H9 (cell line): ENCODE measurements around the gene IZUMO4. TPM values are rescaled to one million over a fixed set of nuclear protein-coding genes. Genes with fewer than 3 reads are reported as not detected.

Source experiments
- DNase-seq: peaks from one replicate; pipeline ENCODE4 v3.0.0-alpha.2; 2017
- H2AFZ ChIP-seq: one replicate; pipeline ENCODE4 v1.6.1; 2013; ENCODE audit warnings: mild to moderate bottlenecking, low read length, control low read depth, moderate library complexity
- H2AK5ac ChIP-seq: 2 replicates; pipeline ENCODE4 v1.6.1; 2013; ENCODE audit warnings: low read length, control low read depth, mixed read lengths; ENCODE audit not compliant: insufficient read length
- H2BK120ac ChIP-seq: one replicate; pipeline ENCODE4 v1.6.1; 2013; ENCODE audit warnings: low read depth, mild to moderate bottlenecking, low read length, control low read depth, inconsistent platforms; ENCODE audit not compliant: poor library complexity, severe bottlenecking
- H2BK12ac ChIP-seq: 2 replicates; pipeline ENCODE4 v1.6.1; 2013; ENCODE audit warnings: low read length, control low read depth, mixed read lengths, low read depth; ENCODE audit not compliant: insufficient read length
- H2BK15ac ChIP-seq: 2 replicates; pipeline ENCODE4 v1.6.1; 2013; ENCODE audit warnings: low read depth, low read length, control low read depth
- H2BK20ac ChIP-seq: one replicate; pipeline ENCODE4 v1.6.1; 2013; ENCODE audit warnings: low read depth, mild to moderate bottlenecking, low read length, control low read depth, inconsistent platforms; ENCODE audit not compliant: poor library complexity, severe bottlenecking
- H2BK5ac ChIP-seq: 2 replicates; pipeline ENCODE4 v1.6.1; 2013; ENCODE audit warnings: low read length, control low read depth, mixed read lengths; ENCODE audit not compliant: insufficient read length
- H3K14ac ChIP-seq: 2 replicates; pipeline ENCODE4 v1.6.1; 2013; ENCODE audit warnings: low read length, control low read depth; ENCODE audit not compliant: insufficient read depth
- H3K18ac ChIP-seq: 2 replicates; pipeline ENCODE4 v1.6.1; 2013; ENCODE audit warnings: low read depth, mild to moderate bottlenecking, mixed read lengths, low read length, control low read depth; ENCODE audit not compliant: insufficient read length
- H3K23ac ChIP-seq: 2 replicates; pipeline ENCODE4 v1.6.1; 2013; ENCODE audit warnings: low read length, control low read depth, mixed read lengths, low read depth; ENCODE audit not compliant: insufficient read length
- H3K23me2 ChIP-seq: 2 replicates; pipeline ENCODE4 v1.6.1; 2013; ENCODE audit warnings: low read depth, mild to moderate bottlenecking, mixed read lengths, low read length, control low read depth; ENCODE audit not compliant: insufficient read length, poor library complexity, severe bottlenecking
- H3K27ac ChIP-seq: 2 replicates; pipeline ENCODE4 v1.5.1; 2013; ENCODE audit warnings: low read length, control low read depth, mixed read lengths, low read depth; ENCODE audit not compliant: insufficient read length
- H3K27me3 ChIP-seq: 2 replicates; pipeline ENCODE4 v1.6.1; 2013; ENCODE audit warnings: low read length, control low read depth, inconsistent platforms; ENCODE audit not compliant: insufficient read depth
- H3K4ac ChIP-seq: 2 replicates; pipeline ENCODE4 v1.6.1; 2013; ENCODE audit warnings: low read depth, mild to moderate bottlenecking, control low read depth, inconsistent platforms, low read length, moderate library complexity
- H3K4me1 ChIP-seq: 2 replicates; pipeline ENCODE4 v1.6.1; 2013; ENCODE audit warnings: low read length, control low read depth, inconsistent platforms; ENCODE audit not compliant: insufficient read depth
- H3K4me2 ChIP-seq: 2 replicates; pipeline ENCODE4 v1.6.1; 2013; ENCODE audit warnings: low read length, control low read depth, mixed read lengths; ENCODE audit not compliant: insufficient read length, insufficient read depth
- H3K56ac ChIP-seq: 2 replicates; pipeline ENCODE4 v1.6.1; 2013; ENCODE audit warnings: low read depth, mild to moderate bottlenecking, mixed read lengths, low read length, control low read depth; ENCODE audit not compliant: insufficient read length
- H3K79me1 ChIP-seq: 2 replicates; pipeline ENCODE4 v1.6.1; 2013; ENCODE audit warnings: low read depth, mild to moderate bottlenecking, moderate library complexity, low read length, control low read depth, inconsistent platforms; ENCODE audit not compliant: insufficient read depth, poor library complexity, severe bottlenecking
- H3K79me2 ChIP-seq: 2 replicates; pipeline ENCODE4 v1.6.1; 2013; ENCODE audit warnings: low read length, control low read depth, inconsistent platforms; ENCODE audit not compliant: insufficient read depth
- H3K9ac ChIP-seq: 2 replicates; pipeline ENCODE4 v1.6.1; 2013; ENCODE audit warnings: low read length, control low read depth, mixed read lengths; ENCODE audit not compliant: insufficient read length; ENCODE audit errors: extremely low read depth
- H3K9me3 ChIP-seq: one replicate; pipeline ENCODE4 v1.6.1; 2013; ENCODE audit warnings: low read depth, low read length, inconsistent platforms; ENCODE audit not compliant: control insufficient read depth
- H3T11ph ChIP-seq: one replicate; pipeline ENCODE4 v1.6.1; 2013; ENCODE audit warnings: mild to moderate bottlenecking, low read length, control low read depth, inconsistent platforms
- H4K20me1 ChIP-seq: one replicate; pipeline ENCODE4 v1.6.1; 2013; ENCODE audit not compliant: control insufficient read depth, insufficient read length, insufficient read depth
- H4K5ac ChIP-seq: 2 replicates; pipeline ENCODE4 v1.6.1; 2013; ENCODE audit warnings: low read depth, mild to moderate bottlenecking, mixed read lengths, low read length, control low read depth; ENCODE audit not compliant: insufficient read length
- H4K8ac ChIP-seq: replicated peaks from 2 replicates; pipeline ENCODE4 v1.6.1; 2013; ENCODE audit warnings: low read length, control low read depth, mixed read lengths, low read depth; ENCODE audit not compliant: insufficient read length
- H4K91ac ChIP-seq: 2 replicates; pipeline ENCODE4 v1.6.1; 2013; ENCODE audit warnings: low read depth, mild to moderate bottlenecking, moderate library complexity, mixed read lengths, low read length, control low read depth; ENCODE audit not compliant: insufficient read length
- H3K27ac Mint-ChIP-seq, 3 experiments: 2 replicates in 2 of 3; 3 replicates in 1 of 3; pipeline ENCODE4 v1.8.0; 2020 to 2021; ENCODE audit warnings: mixed read lengths in 3 of 3, mild to moderate bottlenecking in 1 of 3, moderate library complexity in 1 of 3
- H3K27me3 Mint-ChIP-seq: 2 replicates; pipeline ENCODE4 v1.8.0; 2021; ENCODE audit warnings: low read depth, mild to moderate bottlenecking, moderate library complexity, mixed read lengths
- H3K36me3 Mint-ChIP-seq, 3 experiments: 2 replicates in 2 of 3; 3 replicates in 1 of 3; pipeline ENCODE4 v1.8.0; 2020 to 2021; ENCODE audit warnings: low read depth in 3 of 3, mixed read lengths in 3 of 3; ENCODE audit not compliant: insufficient read depth in 1 of 3
- H3K4me1 Mint-ChIP-seq, 2 experiments: 2 replicates each; pipeline ENCODE4 v1.8.0; 2020; ENCODE audit warnings: mixed read lengths in 2 of 2
- H3K4me3 Mint-ChIP-seq, 2 experiments: 2 replicates in 1 of 2; 3 replicates in 1 of 2; pipeline ENCODE4 v1.8.0; 2020 to 2021; ENCODE audit warnings: mild to moderate bottlenecking in 2 of 2, mixed read lengths in 2 of 2, moderate library complexity in 1 of 2
- H3K9me3 Mint-ChIP-seq, 2 experiments: 2 replicates in 1 of 2; 3 replicates in 1 of 2; pipeline ENCODE4 v1.8.0; 2020; ENCODE audit warnings: mild to moderate bottlenecking in 2 of 2, mixed read lengths in 2 of 2, moderate library complexity in 1 of 2
- CTCF ChIP-seq: fragments of 200-600 bp; sonication (generic); conservative IDR thresholded peaks from 3 replicates; pipeline ENCODE4 v1.8.0; 2021; ENCODE audit warnings: antibody characterized with exemption, mild to moderate bottlenecking
- WGBS: extraction: QIAGEN DNeasy Blood & Tissue Kit; methylation state at CpG from one replicate; pipeline ENCODE4 v1.1.7; 2013; ENCODE audit warnings: missing lambda C conversion rate, low lambda C conversion rate, mixed read lengths; ENCODE audit not compliant: insufficient read length; ENCODE audit errors: extremely low coverage; 5-methylcytosine and 5-hydroxymethylcytosine counted together
- total RNA-seq: library from RNA; stranded (reverse); gene quantifications from 2 replicates; pipeline ENCODE4 v1.2.1, GENCODE V29; 2021

IZUMO4 gene
- total RNA-seq, 1 experiment from 2014 or later, result 2.1 TPM

GRCh38 chr19:2114821-2115220, 18.1 kb downstream of the IZUMO4 start:
- Histone ChIP-seq H4K5ac (no peak overlapping the region), H2AK5ac (no peak overlapping the region), H2BK12ac (no peak overlapping the region), H4K20me1 (no peaks in the 10 kb centered on the region), H3K14ac (no peak overlapping the region), H3K18ac (no peak overlapping the region), H3K79me2 (no peaks in the 10 kb centered on the region), H2AFZ (no peak overlapping the region), H2BK5ac (no peak overlapping the region), H3K56ac (no peak overlapping the region), H3K4me1 (no peaks in the 10 kb centered on the region), H2BK20ac (no peak overlapping the region), H3K9ac (no peak overlapping the region), H2BK15ac (no peak overlapping the region), H3K23ac (no peak overlapping the region), H3T11ph (no peak overlapping the region), H3K79me1 (no peaks in the 10 kb centered on the region), H3K27me3 (no peaks in the 10 kb centered on the region), H3K4ac (no peak overlapping the region), H3K27ac (no peak overlapping the region), H2BK120ac (no peak overlapping the region), H3K23me2 (no peaks in the 10 kb centered on the region), H4K91ac (no peak overlapping the region), H3K9me3 (no peaks in the 10 kb centered on the region), H3K4me2 (no peak overlapping the region), H4K8ac (no peak overlapping the region)
- Mint-ChIP-seq H3K27me3 (no peaks in the 10 kb centered on the region; the same call in 1 of the 2 replicates), H3K27ac (0 out of 7 replicates have a peak overlapping the region, but pooled peaks of 1 of the 3 experiments have one; percentile 64), H3K9me3 (no peaks in the 10 kb centered on the region), H3K4me3 (no peak overlapping the region), H3K36me3 (peaks cover 40 to 71% (median 69%) of the 10 kb centered on the region in 3 experiments), H3K4me1 (no peaks in the 10 kb centered on the region)
- no CpG with 5 or more reads among the region's 21 CpGs for WGBS
- TF ChIP-seq CTCF, result no peak
- no peak for DNase-seq
